Astrocyte (in vitro differentiated cells and primary cell): ENCODE results near the gene C9orf40.

Source experiments
- EZH2 ChIP-seq: IDR thresholded peaks from 2 replicates; pipeline ENCODE4 v1.6.1; 2012; ENCODE audit warnings: mild to moderate bottlenecking, low read length, inconsistent platforms; ENCODE audit not compliant: insufficient read depth
- TF ChIP-seq, protein P1 (sequence below): IDR thresholded peaks from 2 replicates; pipeline ENCODE4 v1.5.1; 2011; ENCODE audit warnings: low read depth, mild to moderate bottlenecking, inconsistent platforms, low read length, moderate library complexity; ENCODE audit not compliant: insufficient read depth

DNA sequence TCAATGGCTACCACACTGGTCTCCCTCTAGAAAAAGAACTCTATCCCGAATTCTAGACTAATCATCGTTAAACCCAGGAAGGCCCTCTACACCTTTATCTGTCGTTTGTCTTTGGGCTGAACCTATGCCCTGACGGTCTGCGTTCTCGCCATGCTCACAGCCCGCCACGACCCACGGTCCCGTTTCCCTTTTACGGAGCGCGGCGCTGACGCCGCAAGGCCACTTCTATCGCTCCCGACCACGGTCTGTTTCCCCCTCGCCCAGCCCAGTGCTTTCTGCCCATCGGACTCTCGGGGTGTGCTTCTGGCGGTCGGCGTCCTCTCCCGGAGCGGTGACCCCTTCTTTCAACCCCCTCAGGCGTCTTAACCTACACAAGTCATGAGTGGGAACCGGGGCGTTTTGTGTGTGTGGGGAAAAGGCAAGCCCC lies 974 bp downstream of the C9orf40 start:
- TF ChIP-seq EZH2, result no peak
- TF ChIP-seq, protein P1, sequence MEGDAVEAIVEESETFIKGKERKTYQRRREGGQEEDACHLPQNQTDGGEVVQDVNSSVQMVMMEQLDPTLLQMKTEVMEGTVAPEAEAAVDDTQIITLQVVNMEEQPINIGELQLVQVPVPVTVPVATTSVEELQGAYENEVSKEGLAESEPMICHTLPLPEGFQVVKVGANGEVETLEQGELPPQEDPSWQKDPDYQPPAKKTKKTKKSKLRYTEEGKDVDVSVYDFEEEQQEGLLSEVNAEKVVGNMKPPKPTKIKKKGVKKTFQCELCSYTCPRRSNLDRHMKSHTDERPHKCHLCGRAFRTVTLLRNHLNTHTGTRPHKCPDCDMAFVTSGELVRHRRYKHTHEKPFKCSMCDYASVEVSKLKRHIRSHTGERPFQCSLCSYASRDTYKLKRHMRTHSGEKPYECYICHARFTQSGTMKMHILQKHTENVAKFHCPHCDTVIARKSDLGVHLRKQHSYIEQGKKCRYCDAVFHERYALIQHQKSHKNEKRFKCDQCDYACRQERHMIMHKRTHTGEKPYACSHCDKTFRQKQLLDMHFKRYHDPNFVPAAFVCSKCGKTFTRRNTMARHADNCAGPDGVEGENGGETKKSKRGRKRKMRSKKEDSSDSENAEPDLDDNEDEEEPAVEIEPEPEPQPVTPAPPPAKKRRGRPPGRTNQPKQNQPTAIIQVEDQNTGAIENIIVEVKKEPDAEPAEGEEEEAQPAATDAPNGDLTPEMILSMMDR, result no peak
